PFSK-1 (cell line): ENCODE data around the gene TREX2.

Source experiments
- FOXP2 ChIP-seq: optimal IDR thresholded peaks from 2 replicates; pipeline ENCODE3; 2011; ENCODE audit warnings: borderline replicate concordance, control low read depth, inconsistent platforms; ENCODE audit not compliant: insufficient read depth; ENCODE audit errors: extremely low read length, extremely low read depth
- SIN3A ChIP-seq: IDR thresholded peaks from 2 replicates; pipeline ENCODE4 v1.6.1; 2012; ENCODE audit warnings: mild to moderate bottlenecking, low read length, moderate library complexity, borderline replicate concordance; ENCODE audit not compliant: insufficient read depth
- TAF1 ChIP-seq: IDR thresholded peaks from 2 replicates; pipeline ENCODE4 v1.6.1; 2012; ENCODE audit warnings: low read length, control low read depth, borderline replicate concordance; ENCODE audit not compliant: insufficient read depth

GRCh38 chrX:153476666-153477363, 31.0 kb upstream of the TREX2 start:
- no peak for TF ChIP-seq SIN3A
- TF ChIP-seq TAF1, result no peak
- no peak for TF ChIP-seq FOXP2
